Measurements from ENCODE around the gene SIM1.

Gene SIM1

DNA sequence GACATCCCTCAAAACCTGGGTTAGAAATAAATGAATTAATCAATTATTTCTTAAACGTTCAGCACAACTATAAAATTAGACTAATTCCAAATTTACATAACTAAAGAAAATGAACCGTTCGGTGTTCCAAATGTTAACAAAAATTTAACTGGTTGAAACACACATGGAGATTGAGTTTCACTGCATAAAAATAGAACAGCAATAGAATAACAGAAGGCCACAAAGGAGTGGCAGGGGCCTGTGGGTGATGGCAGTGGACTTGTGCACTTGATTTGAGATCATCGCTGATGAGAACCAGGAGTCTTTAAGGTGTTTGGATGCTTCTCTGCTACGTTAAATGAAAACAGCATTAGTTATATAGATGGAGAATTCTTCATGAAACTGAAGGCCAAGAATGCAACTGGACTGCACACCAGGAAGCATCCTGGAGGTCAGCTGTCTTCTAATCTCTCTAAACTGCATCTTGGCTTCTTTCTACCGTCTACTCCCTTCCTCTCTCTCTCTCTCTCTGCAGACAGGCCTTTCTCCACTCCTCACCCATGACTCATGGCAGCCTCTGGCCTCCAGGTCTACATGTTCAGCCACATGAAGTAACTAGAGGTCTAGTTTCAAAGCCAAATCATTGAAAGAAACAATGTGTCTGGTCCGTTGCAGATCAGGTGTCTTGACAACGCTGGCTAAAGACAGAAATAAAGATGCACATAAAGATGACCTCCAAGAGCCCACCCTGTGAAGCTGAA lies 111.3 kb downstream of the SIM1 start:
- TF ChIP-seq EGR1 (IDR thresholded peaks at IDR 0.05) (no peak), RAD21 (IDR thresholded peaks at IDR 0.05; ENCODE audit: low read depth) (no peak), CREB1 (IDR thresholded peaks at IDR 0.05; ENCODE audit: low read depth) (no peak), TCF12 (IDR thresholded peaks at IDR 0.05; ENCODE audit: low read depth) (no peak), CEBPB (IDR thresholded peaks at IDR 0.05) (no peak), ZBTB7A (IDR thresholded peaks at IDR 0.05; ENCODE audit: low read depth) (no peak)

- no peak for TF ChIP-seq MAX (IDR thresholded peaks at IDR 0.05)
- TF ChIP-seq, protein P1, sequence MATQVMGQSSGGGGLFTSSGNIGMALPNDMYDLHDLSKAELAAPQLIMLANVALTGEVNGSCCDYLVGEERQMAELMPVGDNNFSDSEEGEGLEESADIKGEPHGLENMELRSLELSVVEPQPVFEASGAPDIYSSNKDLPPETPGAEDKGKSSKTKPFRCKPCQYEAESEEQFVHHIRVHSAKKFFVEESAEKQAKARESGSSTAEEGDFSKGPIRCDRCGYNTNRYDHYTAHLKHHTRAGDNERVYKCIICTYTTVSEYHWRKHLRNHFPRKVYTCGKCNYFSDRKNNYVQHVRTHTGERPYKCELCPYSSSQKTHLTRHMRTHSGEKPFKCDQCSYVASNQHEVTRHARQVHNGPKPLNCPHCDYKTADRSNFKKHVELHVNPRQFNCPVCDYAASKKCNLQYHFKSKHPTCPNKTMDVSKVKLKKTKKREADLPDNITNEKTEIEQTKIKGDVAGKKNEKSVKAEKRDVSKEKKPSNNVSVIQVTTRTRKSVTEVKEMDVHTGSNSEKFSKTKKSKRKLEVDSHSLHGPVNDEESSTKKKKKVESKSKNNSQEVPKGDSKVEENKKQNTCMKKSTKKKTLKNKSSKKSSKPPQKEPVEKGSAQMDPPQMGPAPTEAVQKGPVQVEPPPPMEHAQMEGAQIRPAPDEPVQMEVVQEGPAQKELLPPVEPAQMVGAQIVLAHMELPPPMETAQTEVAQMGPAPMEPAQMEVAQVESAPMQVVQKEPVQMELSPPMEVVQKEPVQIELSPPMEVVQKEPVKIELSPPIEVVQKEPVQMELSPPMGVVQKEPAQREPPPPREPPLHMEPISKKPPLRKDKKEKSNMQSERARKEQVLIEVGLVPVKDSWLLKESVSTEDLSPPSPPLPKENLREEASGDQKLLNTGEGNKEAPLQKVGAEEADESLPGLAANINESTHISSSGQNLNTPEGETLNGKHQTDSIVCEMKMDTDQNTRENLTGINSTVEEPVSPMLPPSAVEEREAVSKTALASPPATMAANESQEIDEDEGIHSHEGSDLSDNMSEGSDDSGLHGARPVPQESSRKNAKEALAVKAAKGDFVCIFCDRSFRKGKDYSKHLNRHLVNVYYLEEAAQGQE (IDR thresholded peaks at IDR 0.05; ENCODE audit: low read depth): no peak
- no peak for TF ChIP-seq FOXM1 (IDR thresholded peaks at IDR 0.05; ENCODE audit: borderline replicate concordance, low read depth)
- TF ChIP-seq TAF1 (IDR thresholded peaks at IDR 0.05; ENCODE audit: low read depth): no peak
- no peak for TF ChIP-seq EP300 (IDR thresholded peaks at IDR 0.05; ENCODE audit: borderline replicate concordance)
- no peak for TF ChIP-seq TCF12 (IDR thresholded peaks at IDR 0.05; ENCODE audit: low read depth)
- TF ChIP-seq YY1 (IDR thresholded peaks at IDR 0.05; ENCODE audit: low read depth): no peak
- no peak for TF ChIP-seq EGR1 (IDR thresholded peaks at IDR 0.05)
- no peak for TF ChIP-seq TEAD4 (IDR thresholded peaks at IDR 0.05)
- TF ChIP-seq USF1 (IDR thresholded peaks at IDR 0.05): no peak
- TF ChIP-seq CEBPB (IDR thresholded peaks at IDR 0.05): no peak
- TF ChIP-seq CREB1 (IDR thresholded peaks at IDR 0.05; ENCODE audit: low read depth): no peak
- no peak for TF ChIP-seq NFIC (IDR thresholded peaks at IDR 0.05)
- no peak for TF ChIP-seq ZBTB7A (IDR thresholded peaks at IDR 0.05; ENCODE audit: low read depth)
- no peak for TF ChIP-seq RAD21 (IDR thresholded peaks at IDR 0.05; ENCODE audit: low read depth)
Measured at GRCh38 chr6:100350139-100350538, 114.6 kb downstream of the SIM1 start.

- no peak for TF ChIP-seq RAD21 (IDR thresholded peaks at IDR 0.05; ENCODE audit: low read depth)
- no peak for TF ChIP-seq TEAD4 (IDR thresholded peaks at IDR 0.05)
Measured at GRCh38 chr6:100349366-100349765, 115.4 kb downstream of the SIM1 start.

GRCh38 chr6:100347901-100348550 lies 116.7 kb downstream of the SIM1 start:
- TF ChIP-seq, protein P1 (IDR thresholded peaks at IDR 0.05; ENCODE audit: low read depth): no peak
- TF ChIP-seq YY1 (IDR thresholded peaks at IDR 0.05; ENCODE audit: low read depth) (no peak), CREB1 (IDR thresholded peaks at IDR 0.05; ENCODE audit: low read depth) (no peak), TEAD4 (IDR thresholded peaks at IDR 0.05) (no peak), NFIC (IDR thresholded peaks at IDR 0.05) (no peak), MAX (IDR thresholded peaks at IDR 0.05) (no peak), EGR1 (IDR thresholded peaks at IDR 0.05) (no peak), EP300 (IDR thresholded peaks at IDR 0.05; ENCODE audit: borderline replicate concordance) (no peak), RAD21 (IDR thresholded peaks at IDR 0.05; ENCODE audit: low read depth) (no peak), TCF12 (IDR thresholded peaks at IDR 0.05; ENCODE audit: low read depth) (no peak), TAF1 (IDR thresholded peaks at IDR 0.05; ENCODE audit: low read depth) (no peak), USF1 (IDR thresholded peaks at IDR 0.05) (no peak), FOXM1 (IDR thresholded peaks at IDR 0.05; ENCODE audit: borderline replicate concordance, low read depth) (no peak), ZBTB7A (IDR thresholded peaks at IDR 0.05; ENCODE audit: low read depth) (no peak), CEBPB (IDR thresholded peaks at IDR 0.05) (no peak)

DNA sequence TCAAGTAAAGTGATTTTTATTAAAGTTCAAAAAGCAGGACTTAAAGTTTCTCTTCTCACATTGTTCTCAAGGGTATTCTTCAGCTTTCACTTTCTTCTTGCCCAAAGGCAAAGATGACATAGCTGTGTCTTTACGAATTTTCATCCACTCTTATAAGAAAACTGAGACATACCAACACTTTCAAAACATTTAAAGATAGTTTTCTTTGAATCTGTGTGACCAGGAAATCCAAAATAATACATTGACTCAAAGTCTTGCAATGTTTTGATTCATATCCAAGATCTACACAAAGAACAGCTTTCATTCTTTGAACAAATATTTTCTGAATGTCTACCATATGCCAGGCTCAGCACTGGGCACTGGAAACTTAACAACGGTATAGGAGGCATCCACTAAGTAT lies 117.9 kb downstream of the SIM1 start:
- TF ChIP-seq NFIC (IDR thresholded peaks at IDR 0.05) (no peak), EP300 (IDR thresholded peaks at IDR 0.05; ENCODE audit: borderline replicate concordance) (no peak), ZBTB7A (IDR thresholded peaks at IDR 0.05; ENCODE audit: low read depth) (no peak), TAF1 (IDR thresholded peaks at IDR 0.05; ENCODE audit: low read depth) (no peak), YY1 (IDR thresholded peaks at IDR 0.05; ENCODE audit: low read depth) (no peak), CREB1 (IDR thresholded peaks at IDR 0.05; ENCODE audit: low read depth) (no peak)

- TF ChIP-seq MAX (IDR thresholded peaks at IDR 0.05) (no peak), TCF12 (IDR thresholded peaks at IDR 0.05; ENCODE audit: low read depth) (no peak), YY1 (IDR thresholded peaks at IDR 0.05; ENCODE audit: low read depth) (no peak), RAD21 (IDR thresholded peaks at IDR 0.05; ENCODE audit: low read depth) (no peak), EGR1 (IDR thresholded peaks at IDR 0.05) (no peak), TEAD4 (IDR thresholded peaks at IDR 0.05) (no peak), FOXM1 (IDR thresholded peaks at IDR 0.05; ENCODE audit: borderline replicate concordance, low read depth) (no peak), CREB1 (IDR thresholded peaks at IDR 0.05; ENCODE audit: low read depth) (no peak), NFIC (IDR thresholded peaks at IDR 0.05) (no peak), USF1 (IDR thresholded peaks at IDR 0.05) (no peak), ZBTB7A (IDR thresholded peaks at IDR 0.05; ENCODE audit: low read depth) (no peak), CEBPB (IDR thresholded peaks at IDR 0.05) (no peak), TAF1 (IDR thresholded peaks at IDR 0.05; ENCODE audit: low read depth) (no peak)
- TF ChIP-seq, protein P1 (IDR thresholded peaks at IDR 0.05; ENCODE audit: low read depth): no peak
Measured at GRCh38 chr6:100346203-100346602, 118.5 kb downstream of the SIM1 start.
